Upper lobe of left lung (tissue), 6 donors: Measurements from ENCODE around the gene SOWAHA. TPM values are rescaled to one million over a fixed set of nuclear protein-coding genes. Genes with fewer than 3 reads are reported as not detected.
A peak's percentile ranks its signal among the peaks of the same experiment; 100 is the strongest.

Source experiments
- ATAC-seq, 2 donors: fragments of 200-7000 bp; cut with Tn5 transposase; one replicate each; pipeline ENCODE4 v1.9.1; 2022; ENCODE audit warnings: mild to moderate bottlenecking in 2 of 2, moderate library complexity in 2 of 2; ENCODE audit not compliant: low FRiP score in 2 of 2
- DNase-seq, 2 donors: peaks; one replicate each; pipeline ENCODE4 v3.0.0-alpha.2; 2019 to 2020
- H3K27ac ChIP-seq, 4 donors: fragments of 200-600 bp; sonication (generic); one replicate each; pipeline ENCODE4 v1.5.1; 2016 to 2019
- H3K27me3 ChIP-seq, 4 donors: fragments of 200-600 bp; sonication (generic); one replicate each; pipeline ENCODE4 v1.5.1; 2017 to 2019
- H3K36me3 ChIP-seq, 4 donors: fragments of 200-600 bp; sonication (generic); one replicate each; pipeline ENCODE4 v1.5.1; 2016 to 2019
- H3K4me1 ChIP-seq, 4 donors: fragments of 200-600 bp; sonication (generic); one replicate each; pipeline ENCODE4 v1.5.1; 2018 to 2019
- H3K4me3 ChIP-seq, 4 donors: fragments of 200-600 bp; sonication (generic); one replicate each; pipeline ENCODE4 v1.5.1; 2017 to 2019; ENCODE audit warnings: mild to moderate bottlenecking in 2 of 4, moderate library complexity in 1 of 4
- H3K9me3 ChIP-seq, 4 donors: fragments of 200-600 bp; sonication (generic); one replicate each; pipeline ENCODE4 v1.5.1; 2018 to 2019
- EP300 ChIP-seq, 4 donors: sonication (generic); formaldehyde crosslinking; IDR thresholded peaks; one replicate each; pipeline ENCODE4 v1.5.1; 2017; ENCODE audit warnings: antibody characterized with exemption in 4 of 4, control low read depth in 2 of 4
- POLR2A ChIP-seq, 4 donors: fragments of 450-650 bp; IDR thresholded peaks; one replicate each; pipeline ENCODE4 v1.5.1; 2016 to 2017; ENCODE audit warnings: antibody characterized with exemption in 4 of 4, mild to moderate bottlenecking in 2 of 4
- POLR2AphosphoS5 ChIP-seq, 2 donors: sonication (generic); formaldehyde crosslinking; IDR thresholded peaks; one replicate each; pipeline ENCODE4 v1.5.1; 2017; ENCODE audit warnings: antibody characterized with exemption in 2 of 2
- WGBS, 2 donors: methylation state at CpG; one replicate each; pipeline ENCODE4 v1.1.5; 2017 to 2018; 5-methylcytosine and 5-hydroxymethylcytosine counted together
- total RNA-seq, 6 donors: library from RNA; depleted of rRNA in 4 of 6; stranded (reverse); fragments of >200 nt in 4 of 6; gene quantifications; one replicate each; pipeline versions ENCODE4 v1.1.0 to v1.2.1, GENCODE V29; 2016 to 2021
- TF ChIP-seq, protein P1 (sequence below), 6 experiments: fragments of 450-650 bp in 4 of 6; fragments of 200-600 bp in 2 of 6; sonication (generic) in 2 of 6; IDR thresholded peaks; one replicate each; pipeline ENCODE4 v1.5.1; 2016 to 2019; ENCODE audit warnings: antibody characterized with exemption in 6 of 6
- donor health status: DM: no; HTN: no; CAD: no; lungs with moderate emphysema.
- donor health status: DM: no; HTN: yes; CAD: no; lungs with severe emphysema.

Gene SOWAHA
- total RNA-seq, 6 donors from 2014 or later, result 0.30 to 1.0 (median 0.55) TPM; not detected in 1

DNA sequence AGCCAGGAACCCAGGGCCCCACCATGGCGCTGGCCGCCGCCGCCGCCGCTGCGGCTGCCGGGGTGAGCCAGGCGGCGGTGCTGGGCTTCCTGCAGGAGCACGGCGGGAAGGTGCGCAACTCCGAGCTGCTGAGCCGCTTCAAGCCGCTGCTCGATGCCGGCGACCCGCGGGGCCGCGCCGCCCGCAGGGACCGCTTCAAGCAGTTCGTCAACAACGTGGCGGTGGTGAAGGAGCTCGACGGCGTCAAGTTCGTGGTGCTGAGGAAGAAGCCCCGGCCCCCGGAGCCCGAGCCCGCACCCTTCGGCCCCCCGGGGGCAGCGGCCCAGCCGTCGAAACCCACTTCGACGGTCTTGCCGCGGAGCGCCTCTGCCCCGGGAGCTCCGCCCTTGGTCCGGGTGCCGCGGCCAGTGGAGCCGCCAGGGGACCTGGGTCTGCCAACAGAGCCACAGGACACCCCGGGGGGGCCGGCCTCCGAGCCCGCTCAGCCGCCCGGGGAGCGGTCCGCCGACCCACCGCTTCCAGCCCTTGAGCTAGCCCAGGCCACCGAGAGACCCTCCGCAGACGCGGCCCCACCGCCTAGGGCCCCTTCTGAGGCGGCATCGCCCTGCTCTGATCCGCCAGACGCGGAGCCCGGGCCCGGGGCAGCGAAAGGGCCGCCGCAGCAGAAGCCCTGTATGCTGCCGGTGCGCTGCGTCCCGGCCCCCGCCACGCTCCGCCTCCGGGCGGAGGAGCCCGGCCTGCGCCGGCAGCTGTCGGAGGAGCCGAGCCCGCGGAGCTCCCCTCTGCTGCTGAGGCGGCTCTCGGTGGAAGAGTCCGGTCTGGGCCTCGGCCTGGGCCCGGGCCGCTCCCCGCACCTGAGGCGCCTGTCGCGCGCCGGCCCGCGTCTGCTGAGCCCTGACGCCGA lies 749 bp downstream of the SOWAHA start:
- DNase-seq (peak in 1 of 2 donors; percentile 89), ATAC-seq (peak in 1 of 2 donors; percentile 80)
- 10% methylated on average over 79 of the region's 110 CpGs; no CpG with 5 or more reads in 1 of the 2 donors for WGBS, 2 donors
- Histone ChIP-seq H3K27me3 (peaks cover 0 to 36% (median 15%) of the 10 kb centered on the region in 4 donors), H3K36me3 (no peaks in the 10 kb centered on the region), H3K4me3 (peak overlapping the region in 3 of 4 donors; percentile 43 to 48 (median 45)), H3K27ac (no peak overlapping the region), H3K4me1 (peaks cover 12 to 20% (median 15%) of the 10 kb centered on the region in 4 donors), H3K9me3 (no peaks in the 10 kb centered on the region)
- TF ChIP-seq, protein P1, sequence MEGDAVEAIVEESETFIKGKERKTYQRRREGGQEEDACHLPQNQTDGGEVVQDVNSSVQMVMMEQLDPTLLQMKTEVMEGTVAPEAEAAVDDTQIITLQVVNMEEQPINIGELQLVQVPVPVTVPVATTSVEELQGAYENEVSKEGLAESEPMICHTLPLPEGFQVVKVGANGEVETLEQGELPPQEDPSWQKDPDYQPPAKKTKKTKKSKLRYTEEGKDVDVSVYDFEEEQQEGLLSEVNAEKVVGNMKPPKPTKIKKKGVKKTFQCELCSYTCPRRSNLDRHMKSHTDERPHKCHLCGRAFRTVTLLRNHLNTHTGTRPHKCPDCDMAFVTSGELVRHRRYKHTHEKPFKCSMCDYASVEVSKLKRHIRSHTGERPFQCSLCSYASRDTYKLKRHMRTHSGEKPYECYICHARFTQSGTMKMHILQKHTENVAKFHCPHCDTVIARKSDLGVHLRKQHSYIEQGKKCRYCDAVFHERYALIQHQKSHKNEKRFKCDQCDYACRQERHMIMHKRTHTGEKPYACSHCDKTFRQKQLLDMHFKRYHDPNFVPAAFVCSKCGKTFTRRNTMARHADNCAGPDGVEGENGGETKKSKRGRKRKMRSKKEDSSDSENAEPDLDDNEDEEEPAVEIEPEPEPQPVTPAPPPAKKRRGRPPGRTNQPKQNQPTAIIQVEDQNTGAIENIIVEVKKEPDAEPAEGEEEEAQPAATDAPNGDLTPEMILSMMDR (IDR thresholded peaks at IDR 0.05), result peak in 1 of 6 experiments; percentile 21
- TF ChIP-seq EP300 (IDR thresholded peaks at IDR 0.05) (no peak), POLR2AphosphoS5 (IDR thresholded peaks at IDR 0.05) (no peak), POLR2A (IDR thresholded peaks at IDR 0.05) (no peak)

DNA sequence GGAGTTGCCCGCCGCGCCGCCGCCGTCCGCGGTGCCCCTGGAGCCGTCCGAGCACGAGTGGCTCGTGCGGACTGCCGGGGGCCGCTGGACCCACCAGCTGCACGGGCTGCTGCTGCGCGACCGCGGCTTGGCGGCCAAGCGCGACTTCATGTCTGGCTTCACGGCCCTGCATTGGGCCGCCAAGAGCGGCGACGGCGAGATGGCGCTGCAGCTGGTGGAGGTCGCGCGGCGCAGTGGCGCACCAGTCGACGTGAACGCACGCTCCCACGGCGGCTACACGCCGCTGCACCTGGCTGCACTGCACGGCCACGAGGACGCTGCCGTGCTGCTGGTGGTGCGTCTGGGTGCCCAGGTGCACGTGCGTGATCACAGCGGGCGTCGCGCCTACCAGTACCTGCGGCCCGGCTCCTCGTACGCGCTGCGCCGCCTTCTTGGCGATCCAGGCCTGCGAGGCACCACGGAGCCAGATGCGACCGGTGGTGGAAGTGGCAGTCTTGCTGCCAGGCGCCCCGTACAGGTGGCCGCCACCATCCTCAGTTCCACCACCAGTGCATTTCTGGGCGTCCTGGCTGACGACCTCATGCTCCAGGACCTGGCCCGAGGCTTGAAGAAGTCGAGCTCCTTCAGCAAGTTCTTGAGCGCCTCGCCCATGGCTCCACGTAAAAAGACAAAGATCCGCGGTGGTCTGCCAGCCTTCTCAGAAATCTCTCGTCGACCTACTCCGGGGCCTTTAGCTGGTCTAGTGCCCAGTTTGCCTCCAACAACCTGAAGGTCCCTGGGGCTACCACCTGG lies 1.6 kb downstream of the SOWAHA start:
- no peaks in the 10 kb centered on the region for H3K9me3 ChIP-seq
- H3K27ac ChIP-seq, result no peak overlapping the region
- H3K36me3 ChIP-seq, result no peaks in the 10 kb centered on the region
- peak in 1 of 2 donors; percentile 85 for DNase-seq
- TF ChIP-seq POLR2A (IDR thresholded peaks at IDR 0.05) (no peak), EP300 (IDR thresholded peaks at IDR 0.05) (no peak)
- TF ChIP-seq, protein P1 (IDR thresholded peaks at IDR 0.05), result no peak
- no peak for ATAC-seq
- H3K4me1 ChIP-seq, result peaks cover 13 to 21% (median 18%) of the 10 kb centered on the region in 4 donors
- peak overlapping the region in 3 of 4 donors; percentile 43 to 48 (median 45) for H3K4me3 ChIP-seq
- peaks cover 0 to 39% (median 15%) of the 10 kb centered on the region in 4 donors for H3K27me3 ChIP-seq
- WGBS, 2 donors, result 78 to 95% methylated on average over 15 to 59 of the region's 81 CpGs

DNA sequence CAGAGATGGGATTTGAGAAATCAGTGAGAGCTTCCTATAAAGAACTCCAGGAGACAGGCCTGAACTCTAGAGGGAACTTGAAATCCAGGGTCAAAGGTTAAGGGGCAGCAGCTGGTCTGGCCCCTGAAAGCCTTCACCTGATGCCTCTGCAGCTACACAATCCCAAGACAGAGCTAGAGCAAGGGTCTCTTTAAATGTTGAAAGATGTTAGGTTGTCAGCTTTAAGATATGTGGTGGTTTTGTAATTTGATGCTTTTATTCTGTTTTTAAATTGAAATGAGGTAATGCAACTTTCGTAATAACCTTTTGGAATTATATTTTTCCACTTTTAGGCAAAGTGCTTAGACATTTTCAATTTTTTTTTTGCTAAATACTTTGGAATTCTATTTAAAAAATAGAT lies 2.4 kb downstream of the SOWAHA start:
- Histone ChIP-seq H3K27me3 (peaks cover 0 to 39% (median 15%) of the 10 kb centered on the region in 4 donors), H3K36me3 (no peaks in the 10 kb centered on the region)
- ATAC-seq, result no peak

DNA sequence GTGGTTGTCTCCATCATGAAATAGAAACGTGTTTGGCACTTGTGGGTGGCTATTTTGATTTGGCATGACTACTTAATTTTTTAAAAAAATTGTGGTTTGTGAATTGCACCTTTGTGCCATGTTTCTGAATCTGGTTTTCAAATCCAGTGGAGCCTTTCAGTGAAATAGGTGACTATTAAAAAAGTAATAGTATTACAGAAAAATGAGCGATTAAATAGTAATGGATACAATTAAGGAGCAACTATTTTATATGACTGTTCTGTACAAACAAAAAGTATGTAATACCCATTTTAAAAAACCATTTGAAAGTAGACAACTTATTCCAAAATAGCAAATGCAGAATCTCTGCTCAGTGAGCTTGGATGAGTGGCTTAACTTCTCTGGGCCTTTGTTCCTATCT lies 3.0 kb downstream of the SOWAHA start:
- WGBS, 2 donors, result 68 to 77% methylated on average over 2 of the region's 2 CpGs

More for the DNA sequence above, 2.4 kb downstream of the SOWAHA start:
- H3K4me1 ChIP-seq, result peaks cover 15 to 29% (median 23%) of the 10 kb centered on the region in 4 donors
- DNase-seq, result no peak
- TF ChIP-seq, protein P1 (IDR thresholded peaks at IDR 0.05), result no peak
- WGBS, 2 donors, result 93 to 97% methylated on average over 1 of the region's 1 CpG
- H3K9me3 ChIP-seq, result no peaks in the 10 kb centered on the region
- no peak overlapping the region for H3K27ac ChIP-seq
- H3K4me3 ChIP-seq, result no peak overlapping the region

More for the DNA sequence above, 3.0 kb downstream of the SOWAHA start:
- ATAC-seq (no peak), DNase-seq (no peak)
- Histone ChIP-seq H3K4me3 (no peak overlapping the region), H3K4me1 (peaks cover 15 to 29% (median 23%) of the 10 kb centered on the region in 4 donors), H3K36me3 (no peaks in the 10 kb centered on the region), H3K27me3 (peaks cover 0 to 33% (median 15%) of the 10 kb centered on the region in 4 donors), H3K27ac (no peak overlapping the region), H3K9me3 (no peaks in the 10 kb centered on the region)
- TF ChIP-seq POLR2A (IDR thresholded peaks at IDR 0.05) (no peak), EP300 (IDR thresholded peaks at IDR 0.05) (no peak), POLR2AphosphoS5 (IDR thresholded peaks at IDR 0.05) (no peak)
- TF ChIP-seq, protein P1 (IDR thresholded peaks at IDR 0.05), result no peak
